Raji (cell line): Measurements from ENCODE around the gene DDX4.

Experiments
- POLR2A ChIP-seq: IDR thresholded peaks from 2 replicates; pipeline ENCODE4 v1.6.1; 2011; ENCODE audit warnings: low read depth, low read length, control low read depth; ENCODE audit not compliant: insufficient read depth

DDX4 gene

GRCh38 chr5:55714339-55714738 is 23.5 kb upstream of the DDX4 start:
- TF ChIP-seq POLR2A, result no peak

- TF ChIP-seq POLR2A, result no peak
Observed at GRCh38 chr5:55714749-55715148, 23.1 kb upstream of the DDX4 start.

- TF ChIP-seq POLR2A, result no peak
Observed at GRCh38 chr5:55715519-55716078, 22.3 kb upstream of the DDX4 start.

GRCh38 chr5:55720188-55720703 is 17.6 kb upstream of the DDX4 start:
- no peak for TF ChIP-seq POLR2A

- TF ChIP-seq POLR2A, result no peak
Observed at GRCh38 chr5:55724281-55724680, 13.6 kb upstream of the DDX4 start.

- no peak for TF ChIP-seq POLR2A
Observed at GRCh38 chr5:55731848-55732247, 6.0 kb upstream of the DDX4 start.

- TF ChIP-seq POLR2A, result no peak
Observed at GRCh38 chr5:55732585-55732984, 5.3 kb upstream of the DDX4 start.

GRCh38 chr5:55734658-55735057 is 3.2 kb upstream of the DDX4 start:
- no peak for TF ChIP-seq POLR2A

GRCh38 chr5:55742778-55743177 is 4.9 kb downstream of the DDX4 start:
- TF ChIP-seq POLR2A, result no peak

GRCh38 chr5:55747778-55748318 is 10.0 kb downstream of the DDX4 start:
- no peak for TF ChIP-seq POLR2A

GRCh38 chr5:55749387-55749786 is 11.5 kb downstream of the DDX4 start:
- TF ChIP-seq POLR2A, result no peak

GRCh38 chr5:55750063-55750462 is 12.2 kb downstream of the DDX4 start:
- TF ChIP-seq POLR2A, result no peak

- TF ChIP-seq POLR2A, result no peak
Observed at GRCh38 chr5:55750499-55750898, 12.6 kb downstream of the DDX4 start.

- TF ChIP-seq POLR2A, result no peak
Observed at GRCh38 chr5:55758231-55758630, 20.4 kb downstream of the DDX4 start.

- TF ChIP-seq POLR2A, result no peak
Observed at GRCh38 chr5:55758714-55759113, 20.9 kb downstream of the DDX4 start.

- no peak for TF ChIP-seq POLR2A
Observed at GRCh38 chr5:55763746-55764420, 26.0 kb downstream of the DDX4 start.
